ENCODE measurements around the gene CAPN11. TPM values are rescaled to one million over a fixed set of nuclear protein-coding genes. Genes with fewer than 3 reads are reported as not detected.

The CAPN11 gene
- total and polyA plus RNA-seq, 9 of the 15 experiments (the other 6 are each of a cell fraction or from before 2014, with no cell fraction given) = 0.03 to 0.61 (median 0.17) TPM; not detected in 1

GRCh38 chr6:44128020-44128917, 30.4 kb upstream of the CAPN11 start (continued):
- TF ChIP-seq SAFB2 (IDR thresholded peaks at IDR 0.05; ENCODE audit: borderline replicate concordance, low read depth, low read length, severe bottlenecking) (no peak), CTBP1 (IDR thresholded peaks at IDR 0.05; ENCODE audit: borderline replicate concordance) (peak; percentile 28), TSC22D4 (tag; IDR thresholded peaks at IDR 0.05) (no peak), ZSCAN29 (IDR thresholded peaks at IDR 0.05) (no peak), ZNF282 (CRISPR knock-in tag; IDR thresholded peaks at IDR 0.05) (no peak), FOXA3 (CRISPR knock-in tag; conservative IDR thresholded peaks at IDR 0.05 in 1 of 2, IDR thresholded peaks at IDR 0.05 in 1 of 2) (0 out of 4 replicates have a peak, but pooled peaks of 1 of the 2 experiments have one; percentile 56), MYNN (IDR thresholded peaks at IDR 0.05) (0 out of 2 replicates have a peak, but pooled peaks have one; percentile 26), MYNN (CRISPR knock-in tag; IDR thresholded peaks at IDR 0.05) (no peak), CREM (IDR thresholded peaks at IDR 0.05; ENCODE audit: low read depth) (no peak), L3MBTL2 (IDR thresholded peaks at IDR 0.05) (peak; percentile 49; the same call in 1 of the 2 replicates), TCF15 (CRISPR knock-in tag; IDR thresholded peaks at IDR 0.05) (0 out of 2 replicates have a peak, but pooled peaks have one; percentile 5), MAZ (CRISPR knock-in tag; conservative IDR thresholded peaks at IDR 0.05 in 1 of 2, IDR thresholded peaks at IDR 0.05 in 1 of 2) (peak in 1 of 2 experiments; percentile 42; a peak in 3 of 4 replicates), HDAC8 (tag; IDR thresholded peaks at IDR 0.05) (no peak), E2F1 (CRISPR knock-in tag; IDR thresholded peaks at IDR 0.05) (peak; percentile 53; the same call in 1 of the 2 replicates), ZNF583 (CRISPR knock-in tag; IDR thresholded peaks at IDR 0.05) (0 out of 2 replicates have a peak, but pooled peaks have one; percentile 10)
- TF ChIP-seq, protein P1, sequence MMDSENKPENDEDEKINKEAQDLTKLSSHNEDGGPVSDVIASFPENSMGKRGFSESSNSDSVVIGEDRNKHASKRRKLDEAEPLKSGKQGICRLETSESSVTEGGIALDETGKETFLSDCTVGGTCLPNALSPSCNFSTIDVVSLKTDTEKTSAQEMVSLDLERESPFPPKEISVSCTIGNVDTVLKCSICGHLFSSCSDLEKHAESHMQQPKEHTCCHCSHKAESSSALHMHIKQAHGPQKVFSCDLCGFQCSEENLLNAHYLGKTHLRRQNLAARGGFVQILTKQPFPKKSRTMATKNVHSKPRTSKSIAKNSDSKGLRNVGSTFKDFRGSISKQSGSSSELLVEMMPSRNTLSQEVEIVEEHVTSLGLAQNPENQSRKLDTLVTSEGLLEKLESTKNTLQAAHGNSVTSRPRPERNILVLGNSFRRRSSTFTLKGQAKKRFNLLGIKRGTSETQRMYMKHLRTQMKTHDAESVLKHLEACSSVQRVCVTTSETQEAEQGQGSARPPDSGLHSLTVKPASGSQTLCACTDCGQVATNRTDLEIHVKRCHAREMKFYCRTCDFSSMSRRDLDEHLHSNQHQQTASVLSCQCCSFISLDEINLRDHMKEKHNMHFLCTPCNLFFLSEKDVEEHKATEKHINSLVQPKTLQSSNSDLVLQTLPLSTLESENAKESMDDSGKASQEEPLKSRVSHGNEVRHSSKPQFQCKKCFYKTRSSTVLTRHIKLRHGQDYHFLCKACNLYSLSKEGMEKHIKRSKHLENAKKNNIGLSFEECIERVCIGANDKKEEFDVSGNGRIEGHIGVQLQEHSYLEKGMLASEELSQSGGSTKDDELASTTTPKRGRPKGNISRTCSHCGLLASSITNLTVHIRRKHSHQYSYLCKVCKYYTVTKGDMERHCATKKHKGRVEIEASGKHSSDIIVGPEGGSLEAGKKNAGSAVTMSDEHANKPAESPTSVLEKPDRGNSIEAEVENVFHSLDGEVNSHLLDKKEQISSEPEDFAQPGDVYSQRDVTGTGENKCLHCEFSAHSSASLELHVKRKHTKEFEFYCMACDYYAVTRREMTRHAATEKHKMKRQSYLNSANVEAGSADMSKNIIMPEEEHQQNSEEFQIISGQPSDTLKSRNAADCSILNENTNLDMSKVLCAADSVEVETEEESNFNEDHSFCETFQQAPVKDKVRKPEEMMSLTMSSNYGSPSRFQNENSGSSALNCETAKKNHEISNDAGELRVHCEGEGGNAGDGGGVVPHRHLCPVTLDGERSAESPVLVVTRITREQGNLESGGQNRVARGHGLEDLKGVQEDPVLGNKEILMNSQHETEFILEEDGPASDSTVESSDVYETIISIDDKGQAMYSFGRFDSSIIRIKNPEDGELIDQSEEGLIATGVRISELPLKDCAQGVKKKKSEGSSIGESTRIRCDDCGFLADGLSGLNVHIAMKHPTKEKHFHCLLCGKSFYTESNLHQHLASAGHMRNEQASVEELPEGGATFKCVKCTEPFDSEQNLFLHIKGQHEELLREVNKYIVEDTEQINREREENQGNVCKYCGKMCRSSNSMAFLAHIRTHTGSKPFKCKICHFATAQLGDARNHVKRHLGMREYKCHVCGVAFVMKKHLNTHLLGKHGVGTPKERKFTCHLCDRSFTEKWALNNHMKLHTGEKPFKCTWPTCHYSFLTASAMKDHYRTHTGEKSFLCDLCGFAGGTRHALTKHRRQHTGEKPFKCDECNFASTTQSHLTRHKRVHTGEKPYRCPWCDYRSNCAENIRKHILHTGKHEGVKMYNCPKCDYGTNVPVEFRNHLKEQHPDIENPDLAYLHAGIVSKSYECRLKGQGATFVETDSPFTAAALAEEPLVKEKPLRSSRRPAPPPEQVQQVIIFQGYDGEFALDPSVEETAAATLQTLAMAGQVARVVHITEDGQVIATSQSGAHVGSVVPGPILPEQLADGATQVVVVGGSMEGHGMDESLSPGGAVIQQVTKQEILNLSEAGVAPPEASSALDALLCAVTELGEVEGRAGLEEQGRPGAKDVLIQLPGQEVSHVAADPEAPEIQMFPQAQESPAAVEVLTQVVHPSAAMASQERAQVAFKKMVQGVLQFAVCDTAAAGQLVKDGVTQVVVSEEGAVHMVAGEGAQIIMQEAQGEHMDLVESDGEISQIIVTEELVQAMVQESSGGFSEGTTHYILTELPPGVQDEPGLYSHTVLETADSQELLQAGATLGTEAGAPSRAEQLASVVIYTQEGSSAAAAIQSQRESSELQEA (IDR thresholded peaks at IDR 0.05; ENCODE audit: low read depth) = no peak

All from K562 (cell line).